Activated B cell treated with CpG ODN at 0.5 μM for 24 hours (primary cell): ENCODE data around the gene TOE1. TPM values are rescaled to one million over a fixed set of nuclear protein-coding genes. Genes with fewer than 3 reads are reported as not detected.

Experiments used
- ATAC-seq: fragments of 200-7000 bp; cut with Tn5 transposase; one replicate; pipeline ENCODE4 v1.10.0; 2021; ENCODE audit warnings: low read depth, mild to moderate bottlenecking, moderate library complexity
- CTCF ChIA-PET: fragments of 350-600 bp; sonication (Branson Sonifier 250); formaldehyde crosslinking; loops from one replicate; lab custom pipeline; 2021; ENCODE audit warnings: antibody characterized with exemption; lab: Charles Lee
- POLR2A ChIA-PET: fragments of 350-600 bp; sonication (Branson Sonifier 250); formaldehyde crosslinking; loops from one replicate; lab custom pipeline; 2021; ENCODE audit warnings: antibody characterized with exemption; lab: Charles Lee
- DNase-seq: peaks from one replicate; pipeline ENCODE4 v3.0.0; 2022
- H3K27ac Mint-ChIP-seq: one replicate; pipeline ENCODE4 v1.8.0; 2020; ENCODE audit warnings: mixed read lengths
- H3K27me3 Mint-ChIP-seq: one replicate; pipeline ENCODE4 v1.8.0; 2021; ENCODE audit warnings: mixed read lengths
- H3K36me3 Mint-ChIP-seq: one replicate; pipeline ENCODE4 v1.8.0; 2021; ENCODE audit warnings: low read depth, mixed read lengths
- H3K4me1 Mint-ChIP-seq: one replicate; pipeline ENCODE4 v1.8.0; 2021; ENCODE audit warnings: mixed read lengths
- H3K4me3 Mint-ChIP-seq: one replicate; pipeline ENCODE4 v1.8.0; 2020; ENCODE audit warnings: mild to moderate bottlenecking, mixed read lengths
- H3K9me3 Mint-ChIP-seq: one replicate; pipeline ENCODE4 v1.8.0; 2020; ENCODE audit warnings: mixed read lengths
- CTCF ChIP-seq: fragments of 200-600 bp; IDR thresholded peaks from one replicate; pipeline ENCODE4 v1.8.0; 2022; ENCODE audit warnings: antibody characterized with exemption, mild to moderate bottlenecking
- intact Hi-C: fragments of 100-400 bp; cut with micrococcal nuclease; formaldehyde crosslinking; loops from one replicate; pipeline ENCODE4 v1.15.1; 2024
- total RNA-seq: library from RNA; stranded (reverse); gene quantifications from 2 replicates; pipeline ENCODE4 v1.2.3, GENCODE V29; 2022

TOE1 gene
- total RNA-seq, 1 donor from 2014 or later: 24.6 TPM

DNA sequence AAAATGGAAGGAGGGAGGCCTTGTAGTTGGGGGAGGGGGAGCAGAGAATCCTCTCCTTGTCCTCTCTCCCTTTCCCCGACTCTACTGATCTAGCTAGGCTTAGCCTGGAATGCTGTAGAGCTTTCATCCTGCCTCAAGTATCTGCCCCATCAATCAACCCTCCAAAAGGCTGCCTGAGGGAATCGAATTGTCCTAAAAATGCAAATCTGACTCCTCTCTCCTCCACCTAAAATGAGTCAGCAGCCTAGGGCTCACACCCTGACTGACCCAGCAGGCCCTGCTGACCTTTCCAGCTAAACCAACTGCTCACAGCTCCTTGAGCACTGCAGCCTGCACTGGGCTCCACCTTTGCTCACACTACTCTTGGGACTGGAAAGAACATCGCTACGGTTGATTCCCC is 10.5 kb upstream of the TOE1 start:
- Mint-ChIP-seq H3K4me3 (no peak overlapping the region), H3K9me3 (no peaks in the 10 kb centered on the region), H3K27me3 (no peaks in the 10 kb centered on the region), H3K4me1 (peaks cover 18% of the 10 kb centered on the region), H3K36me3 (peaks cover 35% of the 10 kb centered on the region), H3K27ac (peak overlapping the region; percentile 31)
- no peak for TF ChIP-seq CTCF
- intact Hi-C loops: no loop called here
- POLR2A ChIA-PET: interaction anchor here (1.3 kb wide), 1 partner anchor 10 kb away, joined by 8 read pairs; the partner anchor contains the start of genes MUTYH and TOE1
- CTCF ChIA-PET: interaction anchor here (0.9 to 1.1 kb wide), 2 partner anchors 10 to 164 kb away, joined by 3 read pairs; partner anchors contain the start of gene TOE1
- DNase-seq (no peak), ATAC-seq (no peak)

DNA sequence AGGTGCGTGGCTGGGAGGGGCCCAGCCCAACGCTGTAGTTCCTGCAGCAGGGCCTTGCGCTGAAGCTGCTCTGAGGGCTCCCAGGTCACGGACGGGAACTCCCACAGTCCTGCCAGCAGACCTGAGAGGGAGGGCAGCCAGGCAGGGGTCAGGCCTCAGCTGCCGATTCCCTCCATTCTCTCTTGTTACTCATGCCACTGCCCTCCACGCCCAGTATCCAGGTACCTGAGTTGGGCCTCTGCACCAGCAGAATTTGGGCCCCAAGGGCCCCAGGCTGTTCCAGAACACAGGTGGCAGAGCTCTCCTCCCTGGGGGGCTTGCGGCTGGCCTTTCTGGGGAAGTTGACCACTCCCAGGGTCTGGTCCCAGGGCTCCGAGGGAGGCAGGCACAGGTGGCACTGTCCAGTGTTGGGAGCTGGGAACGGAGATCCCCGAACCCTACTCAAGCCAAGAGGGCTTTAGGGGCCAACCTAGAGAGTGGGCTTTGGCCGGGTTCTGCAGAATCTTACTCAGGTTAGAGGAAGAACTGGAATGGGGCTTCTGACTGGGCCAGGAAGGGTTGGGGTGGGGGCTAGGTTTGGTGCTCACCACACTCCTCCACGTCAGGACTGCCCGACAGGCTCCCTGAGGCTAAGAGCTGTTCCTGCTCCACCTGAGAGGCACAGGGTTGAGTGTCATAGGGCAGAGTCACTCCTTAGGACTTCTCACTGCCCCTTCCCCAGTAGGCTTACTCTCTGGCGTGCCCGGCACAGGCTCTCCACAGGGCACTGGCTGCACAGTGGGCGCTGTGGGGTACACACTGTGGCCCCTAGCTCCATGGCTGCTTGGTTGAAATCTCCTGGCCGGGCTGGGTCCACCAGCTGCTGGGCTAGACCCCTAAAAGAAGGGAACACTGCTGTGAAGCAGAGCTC is 8.3 kb upstream of the TOE1 start:
- intact Hi-C loops: no loop called here
- Mint-ChIP-seq H3K27me3 (no peaks in the 10 kb centered on the region), H3K9me3 (no peaks in the 10 kb centered on the region), H3K4me1 (peaks cover 15% of the 10 kb centered on the region), H3K4me3 (no peak overlapping the region), H3K27ac (no peak overlapping the region), H3K36me3 (peaks cover 36% of the 10 kb centered on the region)
- TF ChIP-seq CTCF: no peak
- ChIA-PET CTCF (no interaction called here), POLR2A (interaction anchor here (1.2 kb wide), 1 partner anchor 8 kb away, joined by 4 read pairs; the partner anchor contains the start of gene TOE1)
- no peak for ATAC-seq
- DNase-seq: no peak

DNA sequence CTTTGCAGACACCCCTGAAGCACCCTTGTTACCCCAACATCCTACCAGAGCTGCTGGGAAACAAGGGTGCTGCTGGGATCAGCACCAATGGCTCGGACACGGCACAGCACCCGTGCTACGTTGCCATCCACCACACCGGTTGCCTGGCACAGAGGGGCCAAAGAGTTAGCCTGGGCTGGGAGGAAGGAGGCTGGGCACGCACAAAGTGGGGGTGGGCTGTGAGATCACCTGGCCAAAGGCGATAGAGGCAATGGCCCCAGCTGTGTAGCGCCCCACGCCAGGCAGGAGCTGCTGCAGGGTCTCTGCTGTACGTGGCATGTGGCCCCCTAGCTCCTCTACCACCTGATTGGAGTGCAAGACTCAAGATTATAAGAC is 7.6 kb upstream of the TOE1 start:
- DNase-seq (no peak), ATAC-seq (no peak)
- Mint-ChIP-seq H3K4me3 (no peak overlapping the region), H3K9me3 (no peaks in the 10 kb centered on the region), H3K27ac (no peak overlapping the region), H3K27me3 (no peaks in the 10 kb centered on the region), H3K36me3 (peaks cover 36% of the 10 kb centered on the region), H3K4me1 (peaks cover 16% of the 10 kb centered on the region)
- ChIA-PET CTCF (no interaction called here), POLR2A (interaction anchor here (1.2 kb wide), 1 partner anchor 7 kb away, joined by 4 read pairs; the partner anchor contains the start of gene TOE1)
- intact Hi-C loops: no loop called here
- TF ChIP-seq CTCF: no peak

DNA sequence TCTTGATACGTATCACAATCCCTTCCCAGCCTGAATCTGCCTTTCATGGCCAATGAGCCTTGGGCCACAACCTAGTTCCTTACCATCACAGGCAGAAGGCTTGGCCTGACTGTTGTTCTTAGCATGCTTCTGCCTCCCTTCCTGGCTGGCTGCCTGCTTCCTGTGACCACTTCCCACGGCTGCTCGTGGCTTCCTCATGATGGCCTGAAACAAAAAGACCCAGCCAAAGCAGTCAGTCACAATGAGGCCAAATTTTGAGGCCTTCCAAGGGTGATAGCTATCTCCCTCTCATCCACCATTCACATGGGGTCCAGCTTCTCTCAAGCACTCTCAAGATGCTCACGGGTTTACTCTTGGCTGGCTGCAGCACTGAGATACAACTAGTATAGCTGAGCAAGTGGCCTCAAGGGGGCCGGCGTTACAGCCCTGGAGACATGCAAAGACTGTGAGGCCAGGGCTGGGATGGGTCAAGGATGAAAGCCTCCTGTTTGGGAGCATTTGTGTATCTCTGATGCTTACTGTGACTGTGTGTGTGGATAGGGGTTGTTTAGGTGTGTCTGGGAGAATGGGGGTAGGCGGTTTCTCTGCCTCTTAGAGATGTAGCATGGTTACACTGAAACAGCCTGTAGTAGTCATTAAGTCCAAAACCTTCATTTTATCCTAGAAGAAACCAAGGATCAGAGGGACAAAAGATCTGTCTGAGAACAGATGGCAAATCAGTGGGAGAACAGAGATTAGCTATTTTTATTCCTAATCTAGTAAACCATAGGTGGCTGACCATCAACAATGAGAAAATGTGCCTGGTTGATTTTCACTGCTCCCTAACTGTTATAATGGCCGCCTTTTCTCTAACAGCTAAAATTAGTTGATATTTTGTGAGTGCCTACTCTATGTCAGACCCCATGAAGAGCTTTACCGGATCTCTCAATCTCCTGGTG is 5.4 kb upstream of the TOE1 start:
- no peak for ATAC-seq
- POLR2A ChIA-PET: interaction anchor here (1.1 kb wide), 1 partner anchor 59 kb away, joined by 3 read pairs; no protein-coding TSS in a partner anchor
- intact Hi-C loops: no loop called here
- TF ChIP-seq CTCF: no peak
- no peak for DNase-seq
- Mint-ChIP-seq H3K27ac (no peak overlapping the region), H3K27me3 (no peaks in the 10 kb centered on the region), H3K4me3 (no peak overlapping the region), H3K4me1 (peaks cover 20% of the 10 kb centered on the region), H3K36me3 (peaks cover 41% of the 10 kb centered on the region), H3K9me3 (no peaks in the 10 kb centered on the region)
- CTCF ChIA-PET: no interaction called here
